Measurements from ENCODE around the gene DUSP16.

The DUSP16 gene

GRCh38 chr12:12498210-12498609, 64.5 kb downstream of the DUSP16 start:
- Histone ChIP-seq H3K4me1 (ENCODE audit: insufficient read depth, low read length) (no peaks in the 10 kb centered on the region), H3K9me3 (ENCODE audit: insufficient read depth, low read length, severe bottlenecking) (no peaks in the 10 kb centered on the region), H4K20me1 (ENCODE audit: insufficient read depth, low read length) (no peaks in the 10 kb centered on the region), H2AFZ (ENCODE audit: low read depth, low read length) (no peak overlapping the region), H3K27me3 (ENCODE audit: insufficient read depth, low read length, poor library complexity) (no peaks in the 10 kb centered on the region), H3K79me2 (ENCODE audit: insufficient read depth, low read length) (no peaks in the 10 kb centered on the region), H3K4me2 (ENCODE audit: insufficient read depth, low read length) (no peak overlapping the region), H3K4me3 (ENCODE audit: low read depth in 1 of 2, low read length in 2 of 2) (no peak overlapping the region), H3K36me3 (ENCODE audit: insufficient read depth, low read length) (no peaks in the 10 kb centered on the region), H3K9ac (ENCODE audit: low read depth, low read length) (no peak overlapping the region), H3K27ac (ENCODE audit: low read length) (no peak overlapping the region)
- ATAC-seq (ENCODE audit: insufficient read depth, low read depth) (no peak), DNase-seq (no peak)
- no peak for TF ChIP-seq CTCF (IDR thresholded peaks at IDR 0.05; ENCODE audit: borderline replicate concordance, extremely low read depth, low read length, poor library complexity, severe bottlenecking)
- TF ChIP-seq EZH2 (IDR thresholded peaks at IDR 0.05; ENCODE audit: borderline replicate concordance, low read depth, low read length, severe bottlenecking) = no peak

- H3K27ac ChIP-seq (ENCODE audit: low read length) = no peak overlapping the region
Measured at GRCh38 chr12:12495536-12495935, 67.1 kb downstream of the DUSP16 start.

GRCh38 chr12:12492547-12492946, 70.1 kb downstream of the DUSP16 start:
- H4K20me1 ChIP-seq (ENCODE audit: insufficient read depth, low read length) = no peaks in the 10 kb centered on the region
- no peaks in the 10 kb centered on the region for H3K27me3 ChIP-seq (ENCODE audit: insufficient read depth, low read length, poor library complexity)
- H3K4me1 ChIP-seq (ENCODE audit: insufficient read depth, low read length) = no peaks in the 10 kb centered on the region
- DNase-seq = no peak
- H3K36me3 ChIP-seq (ENCODE audit: insufficient read depth, low read length) = no peaks in the 10 kb centered on the region
- no peak for ATAC-seq (ENCODE audit: insufficient read depth, low read depth)
- no peak overlapping the region for H3K9ac ChIP-seq (ENCODE audit: low read depth, low read length)
- no peak overlapping the region for H3K4me2 ChIP-seq (ENCODE audit: insufficient read depth, low read length)
- no peak overlapping the region for H3K27ac ChIP-seq (ENCODE audit: low read length)
- no peak overlapping the region for H3K4me3 ChIP-seq (ENCODE audit: low read depth in 1 of 2, low read length in 2 of 2)
- H3K79me2 ChIP-seq (ENCODE audit: insufficient read depth, low read length) = no peaks in the 10 kb centered on the region
- no peak for TF ChIP-seq EZH2 (IDR thresholded peaks at IDR 0.05; ENCODE audit: borderline replicate concordance, low read depth, low read length, severe bottlenecking)
- TF ChIP-seq CTCF (IDR thresholded peaks at IDR 0.05; ENCODE audit: borderline replicate concordance, extremely low read depth, low read length, poor library complexity, severe bottlenecking) = no peak
- H2AFZ ChIP-seq (ENCODE audit: low read depth, low read length) = no peak overlapping the region
- no peaks in the 10 kb centered on the region for H3K9me3 ChIP-seq (ENCODE audit: insufficient read depth, low read length, severe bottlenecking)

More at GRCh38 chr12:12495536-12495935, 67.1 kb downstream of the DUSP16 start:
- DNase-seq (no peak), ATAC-seq (ENCODE audit: insufficient read depth, low read depth) (no peak)
- H3K4me3 ChIP-seq (ENCODE audit: low read depth in 1 of 2, low read length in 2 of 2) = no peak overlapping the region
- no peaks in the 10 kb centered on the region for H3K79me2 ChIP-seq (ENCODE audit: insufficient read depth, low read length)
- no peaks in the 10 kb centered on the region for H3K4me1 ChIP-seq (ENCODE audit: insufficient read depth, low read length)
- H3K9ac ChIP-seq (ENCODE audit: low read depth, low read length) = no peak overlapping the region
- no peaks in the 10 kb centered on the region for H3K9me3 ChIP-seq (ENCODE audit: insufficient read depth, low read length, severe bottlenecking)
- TF ChIP-seq EZH2 (IDR thresholded peaks at IDR 0.05; ENCODE audit: borderline replicate concordance, low read depth, low read length, severe bottlenecking) = no peak
- no peak for TF ChIP-seq CTCF (IDR thresholded peaks at IDR 0.05; ENCODE audit: borderline replicate concordance, extremely low read depth, low read length, poor library complexity, severe bottlenecking)
- no peaks in the 10 kb centered on the region for H4K20me1 ChIP-seq (ENCODE audit: insufficient read depth, low read length)
- H2AFZ ChIP-seq (ENCODE audit: low read depth, low read length) = no peak overlapping the region
- H3K27me3 ChIP-seq (ENCODE audit: insufficient read depth, low read length, poor library complexity) = no peaks in the 10 kb centered on the region
- H3K36me3 ChIP-seq (ENCODE audit: insufficient read depth, low read length) = no peaks in the 10 kb centered on the region
- no peak overlapping the region for H3K4me2 ChIP-seq (ENCODE audit: insufficient read depth, low read length)

- Histone ChIP-seq H3K36me3 (ENCODE audit: insufficient read depth, low read length) (no peaks in the 10 kb centered on the region), H3K27ac (ENCODE audit: low read length) (no peak overlapping the region), H3K4me3 (ENCODE audit: low read depth in 1 of 2, low read length in 2 of 2) (no peak overlapping the region), H3K4me1 (ENCODE audit: insufficient read depth, low read length) (no peaks in the 10 kb centered on the region), H3K79me2 (ENCODE audit: insufficient read depth, low read length) (no peaks in the 10 kb centered on the region), H3K9ac (ENCODE audit: low read depth, low read length) (no peak overlapping the region), H3K9me3 (ENCODE audit: insufficient read depth, low read length, severe bottlenecking) (no peaks in the 10 kb centered on the region), H4K20me1 (ENCODE audit: insufficient read depth, low read length) (no peaks in the 10 kb centered on the region), H3K4me2 (ENCODE audit: insufficient read depth, low read length) (no peak overlapping the region), H2AFZ (ENCODE audit: low read depth, low read length) (no peak overlapping the region), H3K27me3 (ENCODE audit: insufficient read depth, low read length, poor library complexity) (no peaks in the 10 kb centered on the region)
- ATAC-seq (ENCODE audit: insufficient read depth, low read depth) (no peak), DNase-seq (no peak)
- no peak for TF ChIP-seq EZH2 (IDR thresholded peaks at IDR 0.05; ENCODE audit: borderline replicate concordance, low read depth, low read length, severe bottlenecking)
- TF ChIP-seq CTCF (IDR thresholded peaks at IDR 0.05; ENCODE audit: borderline replicate concordance, extremely low read depth, low read length, poor library complexity, severe bottlenecking) = no peak
Measured at GRCh38 chr12:12491606-12492005, 71.1 kb downstream of the DUSP16 start.
